ENCODE measurements around the gene PMPCA. TPM values are rescaled to one million over a fixed set of nuclear protein-coding genes. Genes with fewer than 3 reads are reported as not detected.
A peak's percentile ranks its signal among the peaks of the same experiment; 100 is the strongest.

Gene PMPCA
- total RNA-seq, 1 donor from 2014 or later: 86.6 TPM

GRCh38 chr9:136375096-136375495 lies 35.4 kb upstream of the PMPCA start:
- H3K36me3 Mint-ChIP-seq (ENCODE audit: low read depth): no peaks in the 10 kb centered on the region
- H3K4me3 Mint-ChIP-seq: no peak overlapping the region
- no peaks in the 10 kb centered on the region for H3K9me3 Mint-ChIP-seq
- TF ChIP-seq, protein P1, sequence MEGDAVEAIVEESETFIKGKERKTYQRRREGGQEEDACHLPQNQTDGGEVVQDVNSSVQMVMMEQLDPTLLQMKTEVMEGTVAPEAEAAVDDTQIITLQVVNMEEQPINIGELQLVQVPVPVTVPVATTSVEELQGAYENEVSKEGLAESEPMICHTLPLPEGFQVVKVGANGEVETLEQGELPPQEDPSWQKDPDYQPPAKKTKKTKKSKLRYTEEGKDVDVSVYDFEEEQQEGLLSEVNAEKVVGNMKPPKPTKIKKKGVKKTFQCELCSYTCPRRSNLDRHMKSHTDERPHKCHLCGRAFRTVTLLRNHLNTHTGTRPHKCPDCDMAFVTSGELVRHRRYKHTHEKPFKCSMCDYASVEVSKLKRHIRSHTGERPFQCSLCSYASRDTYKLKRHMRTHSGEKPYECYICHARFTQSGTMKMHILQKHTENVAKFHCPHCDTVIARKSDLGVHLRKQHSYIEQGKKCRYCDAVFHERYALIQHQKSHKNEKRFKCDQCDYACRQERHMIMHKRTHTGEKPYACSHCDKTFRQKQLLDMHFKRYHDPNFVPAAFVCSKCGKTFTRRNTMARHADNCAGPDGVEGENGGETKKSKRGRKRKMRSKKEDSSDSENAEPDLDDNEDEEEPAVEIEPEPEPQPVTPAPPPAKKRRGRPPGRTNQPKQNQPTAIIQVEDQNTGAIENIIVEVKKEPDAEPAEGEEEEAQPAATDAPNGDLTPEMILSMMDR (conservative IDR thresholded peaks at IDR 0.05): no peak
- H3K4me1 Mint-ChIP-seq: peaks cover 10% of the 10 kb centered on the region
- peak overlapping the region; percentile 57 for H3K27ac Mint-ChIP-seq (ENCODE audit: unreplicated experiment)
- H3K27me3 Mint-ChIP-seq (ENCODE audit: low read depth): no peaks in the 10 kb centered on the region
- no peak for DNase-seq (ENCODE audit: low read depth, low spot score)

- H3K9me3 Mint-ChIP-seq: no peaks in the 10 kb centered on the region
- H3K36me3 Mint-ChIP-seq (ENCODE audit: low read depth): no peaks in the 10 kb centered on the region
- H3K4me3 Mint-ChIP-seq: no peak overlapping the region
- peaks cover 10% of the 10 kb centered on the region for H3K4me1 Mint-ChIP-seq
- H3K27ac Mint-ChIP-seq (ENCODE audit: unreplicated experiment): no peak overlapping the region
- DNase-seq (ENCODE audit: low read depth, low spot score): no peak
- H3K27me3 Mint-ChIP-seq (ENCODE audit: low read depth): no peaks in the 10 kb centered on the region
- TF ChIP-seq, protein P1 (conservative IDR thresholded peaks at IDR 0.05): no peak
Observed at GRCh38 chr9:136376457-136376856, 34.0 kb upstream of the PMPCA start.

- Mint-ChIP-seq H3K27me3 (ENCODE audit: low read depth) (no peaks in the 10 kb centered on the region), H3K27ac (ENCODE audit: unreplicated experiment) (no peak overlapping the region), H3K4me1 (peaks cover 9% of the 10 kb centered on the region), H3K9me3 (no peaks in the 10 kb centered on the region), H3K4me3 (no peak overlapping the region), H3K36me3 (ENCODE audit: low read depth) (no peaks in the 10 kb centered on the region)
- TF ChIP-seq, protein P1 (conservative IDR thresholded peaks at IDR 0.05): no peak
- DNase-seq (ENCODE audit: low read depth, low spot score): no peak
Observed at GRCh38 chr9:136377341-136378169, 32.9 kb upstream of the PMPCA start.

DNA sequence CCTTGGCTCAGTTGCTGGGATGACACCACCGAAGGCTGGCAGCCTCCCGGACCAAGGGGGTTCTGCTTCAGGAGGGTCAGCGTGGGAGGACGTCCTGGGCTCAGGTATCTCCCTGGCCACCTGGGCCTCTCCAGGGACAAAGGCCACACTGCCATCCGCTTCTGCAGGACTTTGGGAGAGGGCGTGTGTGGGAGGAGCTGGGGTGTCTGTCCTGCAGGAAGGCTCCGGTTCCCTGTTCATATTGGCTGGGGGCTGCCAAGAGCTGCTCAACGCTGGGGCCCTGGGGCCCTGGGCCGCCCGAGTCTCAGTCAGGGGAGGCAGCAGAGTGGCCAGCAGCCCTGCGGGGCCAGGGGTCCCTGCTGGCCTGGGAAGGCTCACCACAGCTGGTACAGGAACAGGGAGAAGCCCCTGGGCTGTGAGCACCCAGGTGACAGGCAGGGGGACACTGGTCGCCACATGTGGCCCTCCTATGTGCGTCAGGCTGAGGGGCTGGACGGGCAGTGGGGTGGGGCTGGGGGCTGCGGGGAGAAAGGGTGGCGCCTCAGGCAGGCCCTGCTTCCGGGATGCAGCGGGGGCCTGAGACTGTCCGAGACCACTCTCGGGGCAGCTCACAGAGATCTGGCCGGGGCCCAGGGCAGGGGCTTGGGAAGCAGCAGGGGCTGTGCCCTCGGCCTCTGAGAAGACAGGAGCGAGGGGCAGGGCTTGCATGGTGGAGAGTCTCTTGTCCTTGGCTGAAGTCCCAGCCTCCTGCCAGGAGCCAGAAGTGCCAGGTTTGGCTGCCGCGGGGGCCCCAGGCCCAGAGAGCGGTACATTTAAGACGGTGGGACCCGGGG lies 32.1 kb upstream of the PMPCA start:
- DNase-seq (ENCODE audit: low read depth, low spot score): no peak
- H3K4me3 Mint-ChIP-seq: no peak overlapping the region
- H3K27ac Mint-ChIP-seq (ENCODE audit: unreplicated experiment): no peak overlapping the region
- TF ChIP-seq, protein P1 (conservative IDR thresholded peaks at IDR 0.05): no peak
- peaks cover under 1% of the 10 kb centered on the region for H3K4me1 Mint-ChIP-seq
- H3K27me3 Mint-ChIP-seq (ENCODE audit: low read depth): no peaks in the 10 kb centered on the region
- H3K36me3 Mint-ChIP-seq (ENCODE audit: low read depth): no peaks in the 10 kb centered on the region
- no peaks in the 10 kb centered on the region for H3K9me3 Mint-ChIP-seq

DNA sequence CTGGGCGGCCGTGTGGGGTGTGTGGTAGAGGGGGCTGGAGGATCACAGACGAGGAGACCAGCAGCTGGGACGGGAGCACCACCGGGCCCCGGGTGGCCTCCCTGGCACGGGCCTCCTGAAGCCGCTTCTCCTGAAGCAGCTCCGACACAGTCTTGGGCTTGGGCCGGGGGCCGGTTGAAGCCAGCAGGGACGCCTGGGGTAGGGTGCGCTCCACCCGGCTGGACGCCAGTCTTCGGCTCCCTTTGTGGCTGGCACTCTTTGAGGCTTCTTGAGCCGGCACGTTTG lies 31.5 kb upstream of the PMPCA start:
- Mint-ChIP-seq H3K4me1 (no peaks in the 10 kb centered on the region), H3K36me3 (ENCODE audit: low read depth) (no peaks in the 10 kb centered on the region), H3K9me3 (no peaks in the 10 kb centered on the region), H3K27me3 (ENCODE audit: low read depth) (no peaks in the 10 kb centered on the region), H3K27ac (ENCODE audit: unreplicated experiment) (no peak overlapping the region), H3K4me3 (no peak overlapping the region)
- no peak for DNase-seq (ENCODE audit: low read depth, low spot score)
- TF ChIP-seq, protein P1 (conservative IDR thresholded peaks at IDR 0.05): no peak

Data from neural crest cell (in vitro differentiated cells).